ENCODE measurements around the gene NEGR1.
A peak's percentile ranks its signal among the peaks of the same experiment; 100 is the strongest.

NEGR1 gene

GRCh38 chr1:71836904-71837303 is 445.4 kb downstream of the NEGR1 start:
- no peak for DNase-seq

GRCh38 chr1:71835442-71835813 is 446.9 kb downstream of the NEGR1 start:
- DNase-seq: no peak

GRCh38 chr1:71834601-71835441 is 447.5 kb downstream of the NEGR1 start:
- no peak for DNase-seq

DNA sequence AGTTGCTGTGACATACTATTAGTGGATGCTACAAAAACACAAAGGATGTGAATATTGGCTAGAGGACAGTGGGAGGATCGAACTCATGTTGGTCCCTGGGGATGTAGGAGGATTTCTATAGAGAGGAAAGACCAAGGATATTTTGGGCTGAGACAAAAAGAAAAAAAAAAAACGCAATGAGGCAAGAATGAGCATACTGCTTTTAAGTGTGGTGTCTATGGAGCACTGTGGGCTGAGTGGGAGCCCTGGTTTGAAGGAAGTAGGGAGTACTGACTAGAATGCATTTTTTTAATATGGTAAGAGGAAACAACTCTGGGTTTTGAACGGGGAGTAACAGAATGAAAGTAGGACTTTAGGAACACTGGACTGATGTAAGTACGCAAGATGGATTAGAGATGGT is 450.7 kb downstream of the NEGR1 start:
- DNase-seq: no peak

GRCh38 chr1:71829346-71829745 is 453.0 kb downstream of the NEGR1 start:
- no peak for DNase-seq

GRCh38 chr1:71828431-71829012 is 453.8 kb downstream of the NEGR1 start:
- no peak for DNase-seq

- no peak for DNase-seq
These were observed 458.5 kb downstream of the NEGR1 start for GRCh38 chr1:71823708-71824305.

GRCh38 chr1:71817028-71817427 is 465.3 kb downstream of the NEGR1 start:
- DNase-seq: no peak

DNA sequence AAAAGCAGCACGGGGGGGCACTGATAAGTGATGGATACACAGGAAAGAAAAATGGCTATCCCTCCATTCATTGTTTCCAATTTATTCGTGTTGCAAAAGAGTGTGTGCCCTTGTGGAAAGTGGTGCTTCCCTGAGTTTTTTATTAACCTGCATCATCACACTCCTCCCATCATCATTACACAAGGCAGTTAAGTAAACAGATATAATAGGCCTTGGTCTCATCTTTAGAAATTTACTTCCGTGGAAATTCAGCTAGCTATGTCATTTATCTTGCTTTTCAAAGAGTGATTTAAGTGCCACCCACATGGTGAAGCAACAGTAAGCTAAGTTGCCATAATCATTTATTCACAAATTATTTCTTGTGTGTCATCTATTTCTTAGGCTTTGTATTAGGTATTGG is 473.3 kb downstream of the NEGR1 start:
- DNase-seq: no peak

GRCh38 chr1:71804140-71804539 is 478.2 kb downstream of the NEGR1 start:
- no peak for DNase-seq

GRCh38 chr1:71796006-71796405 is 486.3 kb downstream of the NEGR1 start:
- peak; percentile 77 for DNase-seq

GRCh38 chr1:71792264-71792663 is 490.1 kb downstream of the NEGR1 start:
- DNase-seq: no peak

DNA sequence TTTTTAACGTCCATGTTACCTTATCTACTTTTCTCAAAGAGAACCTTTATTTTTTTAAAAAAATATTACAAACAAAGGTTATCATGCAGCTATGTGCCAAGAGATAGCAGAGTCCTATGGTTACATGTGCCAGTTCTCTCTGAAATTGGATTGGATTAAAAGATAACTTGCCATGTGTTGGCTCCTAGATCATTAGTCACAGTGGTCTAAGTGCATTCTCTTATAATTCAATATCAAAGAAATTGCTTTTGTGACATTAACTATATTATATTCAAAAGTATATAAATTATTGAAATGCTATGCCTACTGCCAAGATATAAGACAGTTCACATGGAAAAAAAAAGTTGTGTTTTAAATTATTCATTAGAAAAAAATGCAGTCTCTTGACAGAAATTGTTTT is 494.2 kb downstream of the NEGR1 start:
- DNase-seq: no peak

DNA sequence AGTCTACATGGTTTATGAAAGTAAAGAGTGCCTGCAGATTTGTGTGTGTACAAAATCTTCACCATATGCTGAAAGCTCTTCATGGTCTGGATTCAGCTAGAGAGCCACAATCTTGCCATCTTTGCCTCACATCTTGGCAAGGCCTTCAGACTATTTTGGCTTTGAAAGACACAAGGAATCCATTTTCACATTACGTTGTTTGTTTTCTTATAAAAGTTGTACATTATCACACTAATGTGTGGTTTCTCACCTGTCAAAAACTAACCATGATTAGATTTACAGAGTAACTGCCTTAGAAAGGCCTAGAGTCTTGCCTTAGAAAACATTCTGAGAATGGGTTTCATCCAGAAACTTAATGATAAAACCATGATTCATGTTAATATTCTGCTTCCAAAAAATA is 494.6 kb downstream of the NEGR1 start:
- no peak for DNase-seq

DNA sequence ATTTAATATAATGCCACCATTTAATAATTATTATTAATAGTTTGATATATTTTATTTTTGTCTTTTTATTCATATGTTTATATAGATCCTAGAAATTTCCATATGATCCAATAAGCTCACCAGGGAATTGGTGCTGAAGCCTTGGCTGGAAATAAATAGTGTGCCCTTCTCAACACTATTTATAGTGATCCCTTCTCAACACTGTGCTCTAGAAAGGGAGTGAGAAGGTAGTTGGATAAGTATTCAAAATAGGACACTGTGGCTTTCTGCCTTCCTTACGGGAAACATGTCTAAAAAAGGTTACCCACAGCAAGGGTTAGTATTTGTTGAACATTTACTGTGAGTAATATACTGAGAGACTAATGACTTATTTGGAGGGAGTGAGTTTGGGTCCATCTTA is 496.1 kb downstream of the NEGR1 start:
- DNase-seq: no peak

- no peak for DNase-seq
These were observed 496.9 kb downstream of the NEGR1 start for GRCh38 chr1:71785450-71785849.

DNA sequence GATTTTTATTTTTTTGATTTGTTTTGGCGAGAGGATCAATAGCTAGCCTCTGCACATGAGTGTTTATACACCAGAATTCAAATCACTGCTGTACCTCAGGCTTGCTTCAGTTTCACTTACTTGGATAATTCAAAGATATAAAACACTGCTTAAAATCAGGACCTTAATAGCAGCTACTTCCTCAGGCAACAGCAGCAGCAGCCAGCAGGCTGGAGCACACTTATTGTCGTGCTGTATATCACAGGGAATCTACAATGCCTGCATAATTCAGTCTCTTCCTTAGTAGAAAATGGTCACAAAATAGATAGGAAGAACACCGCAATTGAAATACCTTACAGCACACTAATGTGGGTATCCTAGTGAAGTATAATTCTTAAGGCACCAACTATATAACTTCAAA is 497.3 kb downstream of the NEGR1 start:
- DNase-seq: no peak

DNA sequence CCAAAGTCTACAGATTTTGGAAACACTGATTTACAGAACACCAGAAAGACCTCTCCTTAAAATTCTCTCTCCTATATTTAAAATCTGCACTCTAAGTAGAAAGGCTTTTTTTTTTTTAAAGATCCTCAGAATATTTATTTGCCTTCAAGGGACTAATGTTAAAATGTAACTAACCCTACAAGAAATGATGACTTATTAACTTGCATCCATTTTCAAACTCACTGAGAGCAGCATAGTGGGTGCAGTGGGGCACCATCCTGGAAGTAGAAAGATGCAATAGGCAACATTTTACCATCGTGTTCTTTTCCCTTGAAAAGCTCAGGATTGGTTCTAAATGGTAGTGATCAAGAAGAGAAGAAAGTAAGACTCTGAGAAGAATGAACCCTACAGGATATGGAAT is 498.1 kb downstream of the NEGR1 start:
- DNase-seq: no peak

- no peak for DNase-seq
These were observed 499.3 kb downstream of the NEGR1 start for GRCh38 chr1:71783071-71783470.

DNA sequence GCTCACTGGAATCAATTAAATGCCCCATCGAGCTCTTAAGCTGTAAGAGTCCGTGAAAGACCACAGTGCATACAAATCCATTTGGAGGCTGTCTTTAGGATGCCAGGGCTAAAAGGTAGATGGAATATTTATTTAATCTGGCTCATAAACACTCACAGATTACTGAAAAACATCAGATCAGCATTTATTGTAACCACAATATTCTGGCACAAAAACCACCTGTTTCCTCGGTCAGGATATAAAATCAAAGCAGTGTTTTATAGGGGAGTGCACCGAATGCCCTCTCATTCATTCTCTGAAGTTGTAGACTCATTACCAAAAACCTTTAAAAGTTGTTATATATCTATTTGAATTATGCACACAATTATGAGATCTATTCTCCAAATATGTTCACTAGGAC is 500.9 kb downstream of the NEGR1 start:
- DNase-seq: no peak

- no peak for DNase-seq
These were observed 501.7 kb downstream of the NEGR1 start for GRCh38 chr1:71780681-71781080.

GRCh38 chr1:71778940-71779339 is 503.4 kb downstream of the NEGR1 start:
- no peak for DNase-seq

- no peak for DNase-seq
These were observed 505.2 kb downstream of the NEGR1 start for GRCh38 chr1:71777094-71777493.

GRCh38 chr1:71774705-71775104 is 507.6 kb downstream of the NEGR1 start:
- no peak for DNase-seq
